ENCODE measurements around the gene SOCS3.

- TF ChIP-seq POLR2A (IDR thresholded peaks at IDR 0.05), result no peak
- TF ChIP-seq CTCF (IDR thresholded peaks at IDR 0.05), result no peak
These were observed 39.3 kb upstream of the SOCS3 start for GRCh38 chr17:78399028-78399692.

All from tibial nerve (tissue), 3 donors.